ENCODE data around the gene PIGV. TPM values are rescaled to one million over a fixed set of nuclear protein-coding genes. Genes with fewer than 3 reads are reported as not detected.
A peak's percentile ranks its signal among the peaks of the same experiment; 100 is the strongest.

The PIGV gene
- 10 to 100 TPM; 14.0 to 18.1 TPM for total RNA-seq

DNA sequence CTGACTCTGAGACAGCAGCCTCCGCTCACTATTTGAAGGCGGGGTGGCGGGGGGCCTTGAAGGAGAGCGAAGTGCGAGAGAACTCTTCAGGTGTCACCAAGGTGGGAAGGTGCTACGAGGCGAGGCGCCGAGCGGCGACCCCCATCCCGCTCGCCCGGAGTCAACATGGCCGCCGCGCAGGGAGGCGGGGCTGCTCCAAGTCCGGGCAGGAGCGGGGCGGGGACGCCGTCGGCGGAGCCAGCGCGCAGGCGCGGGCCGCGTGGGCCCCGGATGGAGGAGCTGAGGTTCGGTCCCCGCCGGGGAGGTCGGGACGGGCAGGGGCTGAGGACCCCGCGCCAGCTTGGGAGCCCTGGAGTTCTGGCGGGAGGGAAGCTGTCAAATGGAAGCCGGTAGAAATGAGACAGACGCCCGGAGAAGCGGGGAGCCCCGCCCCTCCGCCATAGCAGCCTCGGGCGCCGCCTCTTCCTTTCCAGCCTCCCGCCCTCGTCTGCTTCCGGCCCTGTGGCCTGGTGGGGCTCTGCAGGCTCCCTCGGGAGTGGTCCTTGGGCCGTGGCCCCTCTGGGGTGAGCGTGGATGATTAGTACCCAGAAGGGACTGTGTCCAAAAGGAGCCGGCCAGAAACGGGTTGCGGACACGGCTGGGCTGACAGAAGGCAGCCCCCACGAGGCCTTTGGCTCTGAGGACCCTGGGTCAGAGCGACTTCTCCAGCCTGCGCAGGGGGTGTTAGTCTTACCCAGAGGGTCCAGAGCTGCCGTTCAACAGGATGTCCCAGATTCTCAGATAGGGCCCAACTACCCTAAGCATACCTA lies at the start of gene PIGV:
PIGV (plus strand) TSS at position 245 of the 809 bp plus-strand sequence. CDS start 2,866 bp downstream, outside the sequence.
- peak within 1 kb of the TSS; percentile 91 for H3K4me3 Mint-ChIP-seq
- H3K27me3 Mint-ChIP-seq = no peaks in the 10 kb centered on the region
- peak within 1 kb of the TSS; percentile 100 for H3K27ac Mint-ChIP-seq
- H3K9me3 Mint-ChIP-seq = no peaks in the 10 kb centered on the region
- peak; percentile 57 for ATAC-seq (replicated peaks)
- peaks cover 50% of the 10 kb centered on the region for H3K36me3 Mint-ChIP-seq (ENCODE audit: low read depth)
- H3K4me1 Mint-ChIP-seq = peaks cover 71% of the 10 kb centered on the region

DNA sequence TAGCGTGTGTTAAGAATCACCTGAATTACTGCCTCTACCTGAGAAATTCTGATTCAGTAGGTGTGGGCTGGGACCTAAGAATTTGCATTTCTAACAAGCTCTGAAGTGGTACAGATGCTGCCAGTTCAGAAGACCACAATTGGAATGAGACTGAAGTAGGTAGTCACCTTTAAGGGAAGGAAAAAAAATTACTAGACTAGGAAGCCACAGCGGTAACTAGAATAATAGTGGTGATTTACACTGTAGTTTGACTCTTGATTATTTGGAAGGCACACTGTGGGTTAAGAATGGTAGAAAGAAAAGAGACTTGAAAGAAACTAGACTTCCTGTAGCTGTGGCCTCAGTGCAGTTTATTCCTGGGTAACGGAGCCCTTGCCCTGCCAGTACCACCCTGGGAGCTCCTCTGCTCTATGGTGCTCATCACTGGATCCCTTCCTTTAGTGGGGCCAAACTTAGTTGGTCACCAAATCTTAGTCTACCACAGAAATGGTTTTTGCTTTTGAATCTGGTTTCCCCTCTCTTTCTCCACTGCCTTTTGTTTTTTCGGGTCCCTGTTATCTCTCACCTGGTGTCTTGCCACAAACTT lies 48.3 kb upstream of the PIGV start:
- H3K4me3 Mint-ChIP-seq = peak overlapping the region; percentile 35
- peaks cover 40% of the 10 kb centered on the region for H3K4me1 Mint-ChIP-seq
- H3K36me3 Mint-ChIP-seq (ENCODE audit: low read depth) = peaks cover 86% of the 10 kb centered on the region
- no peaks in the 10 kb centered on the region for H3K27me3 Mint-ChIP-seq
- peak; percentile 70 for ATAC-seq (replicated peaks)
- no peaks in the 10 kb centered on the region for H3K9me3 Mint-ChIP-seq
- peak overlapping the region; percentile 32 for H3K27ac Mint-ChIP-seq

DNA sequence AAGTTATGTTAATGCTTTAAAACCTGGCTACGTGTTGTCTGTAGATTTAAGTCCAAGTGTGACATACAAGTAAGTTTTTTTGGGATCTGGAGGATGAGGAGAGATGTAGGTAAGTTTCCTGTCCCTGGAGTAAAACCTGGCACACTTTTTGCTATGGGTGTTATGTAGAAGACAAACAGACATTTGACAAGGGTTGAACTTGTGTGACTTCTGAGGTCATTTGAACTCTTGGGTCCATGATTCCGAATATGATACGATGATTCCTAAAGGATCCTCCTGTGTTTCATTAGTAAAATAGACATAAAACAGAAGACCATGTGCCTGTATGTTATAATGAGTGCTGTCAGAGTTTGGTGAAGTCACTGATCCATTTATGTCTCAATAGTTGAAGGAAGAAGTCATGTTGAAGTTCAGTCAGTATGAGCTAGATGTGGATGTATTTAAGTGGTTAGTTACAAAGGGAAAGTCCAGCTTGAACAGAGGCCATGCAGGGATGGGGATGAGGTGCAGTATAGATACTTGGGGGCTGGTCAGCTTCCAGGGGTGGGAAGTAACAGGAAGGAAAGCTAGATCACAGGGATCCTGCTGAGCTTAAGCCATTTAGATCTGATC lies 47.6 kb upstream of the PIGV start:
- Mint-ChIP-seq H3K4me3 (peak overlapping the region; percentile 35), H3K9me3 (no peaks in the 10 kb centered on the region), H3K36me3 (ENCODE audit: low read depth) (peaks cover 87% of the 10 kb centered on the region), H3K27ac (peak overlapping the region; percentile 32), H3K27me3 (no peaks in the 10 kb centered on the region), H3K4me1 (peaks cover 47% of the 10 kb centered on the region)
- no peak for ATAC-seq (replicated peaks)

DNA sequence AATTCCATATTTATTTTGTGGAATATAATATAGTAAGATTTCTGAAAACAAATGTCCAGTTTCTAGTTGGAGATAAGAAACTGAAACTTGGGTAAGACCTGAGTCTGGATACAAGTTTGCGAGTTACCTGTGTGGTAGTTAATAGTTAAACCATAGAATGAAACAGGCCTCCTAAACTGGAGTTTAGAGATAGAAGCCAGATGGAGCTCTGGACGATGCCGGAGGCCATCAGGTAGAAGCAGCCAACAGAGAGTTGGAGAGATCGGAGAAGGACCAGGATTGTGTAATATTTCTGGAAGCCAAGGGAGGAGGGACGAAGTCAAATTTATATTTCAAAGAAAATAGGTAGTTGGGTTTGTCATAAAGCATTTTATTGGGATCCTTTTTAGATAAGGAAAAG lies 46.8 kb upstream of the PIGV start:
- no peak for ATAC-seq (replicated peaks)
- Mint-ChIP-seq H3K27me3 (no peaks in the 10 kb centered on the region), H3K9me3 (no peaks in the 10 kb centered on the region), H3K4me1 (peaks cover 42% of the 10 kb centered on the region), H3K36me3 (ENCODE audit: low read depth) (peaks cover 87% of the 10 kb centered on the region), H3K27ac (no peak overlapping the region), H3K4me3 (no peak overlapping the region)

DNA sequence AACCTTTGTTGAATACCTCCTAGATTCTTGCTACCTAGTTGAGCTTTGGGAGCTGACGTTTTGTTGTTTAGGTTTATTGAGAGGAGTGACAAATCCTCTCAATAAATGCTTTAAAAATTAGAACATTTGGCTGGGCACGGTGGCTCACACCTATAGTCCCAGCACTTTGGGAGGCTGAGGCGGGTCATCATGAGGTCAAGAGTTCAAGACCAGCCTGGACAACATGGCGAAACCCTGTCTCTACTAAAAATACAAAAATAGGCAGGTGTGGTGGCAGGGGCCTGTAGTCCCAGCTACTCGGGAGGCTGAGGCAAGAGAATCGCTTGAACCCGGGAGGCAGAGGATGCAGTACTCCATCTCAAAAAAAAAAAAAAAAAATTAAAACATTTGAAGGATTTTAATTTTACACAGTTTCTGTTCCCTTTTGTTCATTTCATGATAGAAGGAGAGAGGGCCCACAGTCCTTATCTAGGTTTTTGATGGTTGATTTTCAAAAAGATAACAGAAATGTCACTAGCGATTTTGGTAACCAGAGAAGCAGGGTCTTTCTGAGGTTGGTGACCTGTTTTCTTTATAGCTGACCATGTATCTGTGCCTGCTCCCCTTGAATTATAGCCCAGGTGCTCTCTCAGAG lies 44.2 kb upstream of the PIGV start:
- Mint-ChIP-seq H3K4me3 (peak overlapping the region; percentile 84), H3K4me1 (peaks cover 53% of the 10 kb centered on the region), H3K36me3 (ENCODE audit: low read depth) (peaks cover 92% of the 10 kb centered on the region), H3K27ac (peak overlapping the region; percentile 90), H3K9me3 (no peaks in the 10 kb centered on the region), H3K27me3 (no peaks in the 10 kb centered on the region)
- no peak for ATAC-seq (replicated peaks)

DNA sequence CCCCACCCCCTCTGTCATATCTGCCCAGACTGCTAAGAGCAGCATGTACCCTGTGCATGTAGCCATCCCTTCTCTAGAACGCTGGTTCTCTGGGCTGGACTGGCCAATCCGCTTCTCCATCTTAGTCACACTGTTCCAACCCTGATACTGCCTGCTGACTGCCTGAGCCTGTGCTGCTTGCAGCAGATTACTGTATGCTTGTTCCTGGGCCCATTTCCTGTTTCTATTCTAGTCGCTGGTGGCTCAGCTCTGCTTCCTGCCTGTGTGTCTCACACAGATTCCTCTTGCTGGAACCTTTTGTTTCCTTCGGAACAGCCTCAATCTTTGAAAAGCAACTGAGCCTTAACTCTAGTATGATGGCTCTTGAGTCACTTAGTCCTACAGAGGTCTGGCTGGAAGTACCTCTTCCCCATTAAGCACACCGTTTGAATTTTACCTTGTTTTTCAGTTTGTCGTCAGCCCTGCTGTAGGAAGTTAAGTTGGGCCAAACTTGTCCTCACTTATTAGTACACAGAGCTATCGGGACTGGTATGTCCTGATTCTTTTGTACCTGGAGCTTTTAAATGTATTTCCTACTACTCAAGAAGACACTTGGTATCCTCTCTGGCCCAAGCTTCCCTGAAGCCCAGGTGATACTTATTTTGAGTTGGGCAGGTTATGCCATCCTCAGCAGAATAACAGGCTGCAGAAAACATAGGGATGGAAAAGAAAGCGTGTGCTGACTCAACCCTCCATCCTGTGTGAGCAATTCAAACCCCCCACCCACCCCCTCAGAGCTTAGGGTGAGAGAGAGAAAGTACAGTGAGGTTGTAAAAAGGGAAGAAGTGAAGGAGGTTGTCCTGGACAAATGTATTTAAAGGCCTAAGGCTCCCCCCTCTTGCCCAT lies 43.4 kb upstream of the PIGV start:
- H3K4me1 Mint-ChIP-seq = peaks cover 49% of the 10 kb centered on the region
- peak; percentile 88 for ATAC-seq (replicated peaks)
- peak overlapping the region; percentile 90 for H3K27ac Mint-ChIP-seq
- H3K4me3 Mint-ChIP-seq = peak overlapping the region; percentile 84
- H3K27me3 Mint-ChIP-seq = no peaks in the 10 kb centered on the region
- H3K9me3 Mint-ChIP-seq = no peaks in the 10 kb centered on the region
- peaks cover 92% of the 10 kb centered on the region for H3K36me3 Mint-ChIP-seq (ENCODE audit: low read depth)

DNA sequence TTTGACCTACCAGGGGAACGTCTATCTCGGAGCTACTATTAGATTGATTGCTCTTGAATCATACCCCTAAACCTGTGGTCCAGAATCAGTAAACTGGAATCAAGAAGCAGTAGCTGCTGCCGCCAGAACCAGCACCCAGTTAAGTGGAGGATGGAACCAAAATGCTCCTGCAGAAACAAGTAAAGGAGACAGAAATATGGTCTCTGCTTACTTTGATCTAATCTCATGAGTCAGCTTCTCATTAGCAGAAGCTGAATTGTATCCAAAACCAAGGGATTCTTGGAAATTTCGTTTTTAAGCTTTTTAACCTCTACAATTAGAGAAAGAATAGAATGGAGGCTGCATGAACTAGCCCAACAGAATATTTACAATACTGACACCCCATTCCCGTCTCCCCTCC lies 42.6 kb upstream of the PIGV start:
- Mint-ChIP-seq H3K9me3 (no peaks in the 10 kb centered on the region), H3K4me3 (peak overlapping the region; percentile 84), H3K27me3 (no peaks in the 10 kb centered on the region), H3K4me1 (peaks cover 50% of the 10 kb centered on the region), H3K36me3 (ENCODE audit: low read depth) (peaks cover 92% of the 10 kb centered on the region), H3K27ac (peak overlapping the region; percentile 90)
- no peak for ATAC-seq (replicated peaks)

DNA sequence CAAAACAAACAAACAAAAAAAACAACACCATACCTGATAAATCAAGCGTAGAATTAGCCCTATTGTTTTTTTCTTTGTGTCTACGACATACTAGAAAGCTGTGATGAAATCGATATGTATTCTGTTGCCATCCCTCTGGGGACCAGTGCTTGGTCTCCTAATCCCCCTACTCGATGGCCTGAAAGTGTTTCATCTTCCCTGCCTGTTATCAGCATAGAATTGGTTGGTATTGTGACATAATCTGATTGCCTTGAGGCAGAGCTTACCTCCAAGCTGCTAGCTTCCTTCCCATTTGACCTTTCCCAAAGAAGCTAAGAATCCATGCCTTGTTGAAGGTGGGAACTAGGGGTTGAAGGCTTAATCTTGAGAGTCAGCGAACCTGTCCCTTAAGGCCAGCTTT lies 40.7 kb upstream of the PIGV start:
- ATAC-seq (replicated peaks) = no peak
- H3K27ac Mint-ChIP-seq = peak overlapping the region; percentile 30
- peaks cover 92% of the 10 kb centered on the region for H3K36me3 Mint-ChIP-seq (ENCODE audit: low read depth)
- H3K4me1 Mint-ChIP-seq = peaks cover 51% of the 10 kb centered on the region
- no peaks in the 10 kb centered on the region for H3K9me3 Mint-ChIP-seq
- H3K4me3 Mint-ChIP-seq = no peak overlapping the region
- H3K27me3 Mint-ChIP-seq = no peaks in the 10 kb centered on the region

DNA sequence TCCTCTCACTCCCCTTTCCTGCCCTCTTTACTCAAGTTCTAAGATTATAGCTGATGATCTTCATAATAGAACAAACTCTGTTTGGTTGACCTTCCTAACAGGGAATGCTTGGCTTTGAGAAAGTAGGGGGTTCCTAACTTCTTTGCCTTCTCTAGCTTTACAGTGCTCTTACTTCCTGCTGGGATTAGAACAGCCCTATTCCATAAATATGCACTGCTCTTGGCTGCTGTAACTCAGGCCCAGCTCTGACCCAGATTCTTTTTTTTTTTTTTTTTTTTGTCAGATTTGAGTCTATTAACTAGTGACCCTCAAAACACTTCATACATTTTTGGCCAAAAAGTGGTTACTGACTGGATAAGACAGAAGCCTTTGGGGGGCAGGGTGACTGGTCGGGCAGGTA lies 39.4 kb upstream of the PIGV start:
- ATAC-seq (replicated peaks) = no peak
- Mint-ChIP-seq H3K36me3 (ENCODE audit: low read depth) (peaks cover 94% of the 10 kb centered on the region), H3K27me3 (no peaks in the 10 kb centered on the region), H3K27ac (peak overlapping the region; percentile 74), H3K4me3 (no peak overlapping the region), H3K4me1 (peaks cover 58% of the 10 kb centered on the region), H3K9me3 (no peaks in the 10 kb centered on the region)

DNA sequence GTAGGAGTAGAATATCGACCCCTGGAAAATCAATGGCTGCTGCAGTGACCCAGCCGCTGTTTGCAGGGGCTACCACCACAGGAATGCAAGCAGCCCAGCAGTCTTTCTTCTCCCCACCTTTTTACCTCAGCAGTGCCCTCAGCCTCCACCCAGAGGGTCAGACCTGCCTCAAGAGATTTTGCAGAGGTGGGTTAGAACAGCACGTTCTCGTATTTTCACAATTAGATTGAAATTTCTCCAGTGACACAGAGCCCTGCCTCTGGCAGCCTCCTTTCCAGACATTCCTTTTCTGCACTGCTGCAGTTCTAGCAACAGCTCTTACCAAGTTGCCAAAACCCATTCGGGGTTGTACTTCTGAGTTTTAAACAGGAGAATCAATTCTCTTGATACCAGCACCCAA lies 38.3 kb upstream of the PIGV start:
- peak overlapping the region; percentile 78 for H3K27ac Mint-ChIP-seq
- H3K4me1 Mint-ChIP-seq = peaks cover 52% of the 10 kb centered on the region
- H3K27me3 Mint-ChIP-seq = no peaks in the 10 kb centered on the region
- H3K36me3 Mint-ChIP-seq (ENCODE audit: low read depth) = peaks cover 97% of the 10 kb centered on the region
- no peak overlapping the region for H3K4me3 Mint-ChIP-seq
- ATAC-seq (replicated peaks) = no peak
- H3K9me3 Mint-ChIP-seq = no peaks in the 10 kb centered on the region

DNA sequence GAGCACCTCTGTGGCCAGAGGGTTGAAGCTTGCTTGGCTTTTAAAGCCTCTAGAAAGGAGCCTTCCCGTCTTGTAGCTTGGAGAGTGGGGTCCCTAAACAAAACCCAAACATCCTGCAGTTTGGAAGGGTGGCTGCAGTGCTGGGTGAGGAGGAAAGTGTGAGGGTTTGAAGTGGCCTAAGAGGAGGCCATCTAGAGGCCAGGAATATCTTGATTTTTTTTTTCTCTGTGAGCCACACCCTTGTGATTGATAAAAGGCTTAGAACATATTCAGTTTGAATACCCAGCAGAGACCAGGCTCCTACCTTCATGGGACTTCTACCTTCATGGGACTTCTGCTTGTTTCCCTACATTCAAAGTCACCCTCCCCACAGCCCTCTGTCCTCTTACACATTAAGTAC lies 37.3 kb upstream of the PIGV start:
- H3K4me1 Mint-ChIP-seq = peaks cover 45% of the 10 kb centered on the region
- no peaks in the 10 kb centered on the region for H3K27me3 Mint-ChIP-seq
- H3K4me3 Mint-ChIP-seq = no peak overlapping the region
- H3K27ac Mint-ChIP-seq = peak overlapping the region; percentile 78
- H3K9me3 Mint-ChIP-seq = no peaks in the 10 kb centered on the region
- ATAC-seq (replicated peaks) = no peak
- peaks cover 95% of the 10 kb centered on the region for H3K36me3 Mint-ChIP-seq (ENCODE audit: low read depth)

DNA sequence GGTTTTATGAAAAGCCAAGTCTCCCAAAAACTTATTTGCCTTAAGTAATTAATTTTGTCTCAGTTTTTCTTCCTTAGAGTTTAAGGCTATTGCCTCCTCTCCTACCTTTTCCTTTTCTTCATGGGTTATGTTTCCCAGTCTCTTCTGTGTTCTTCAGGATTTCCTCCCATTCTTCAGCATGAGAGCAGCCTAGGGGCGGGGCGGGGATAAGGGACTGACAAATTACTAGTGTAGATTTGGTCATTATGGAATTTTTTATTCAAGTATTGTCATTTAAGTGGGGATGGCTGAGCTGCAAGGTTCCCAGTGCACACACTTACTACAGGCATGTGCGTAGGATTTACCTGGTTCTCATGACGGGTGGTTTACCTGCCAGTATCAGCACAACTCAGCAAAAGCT lies 35.2 kb upstream of the PIGV start:
- no peaks in the 10 kb centered on the region for H3K27me3 Mint-ChIP-seq
- H3K4me1 Mint-ChIP-seq = peaks cover 40% of the 10 kb centered on the region
- H3K36me3 Mint-ChIP-seq (ENCODE audit: low read depth) = peaks cover 89% of the 10 kb centered on the region
- H3K4me3 Mint-ChIP-seq = no peak overlapping the region
- H3K27ac Mint-ChIP-seq = peak overlapping the region; percentile 57
- ATAC-seq (replicated peaks) = no peak
- H3K9me3 Mint-ChIP-seq = no peaks in the 10 kb centered on the region

DNA sequence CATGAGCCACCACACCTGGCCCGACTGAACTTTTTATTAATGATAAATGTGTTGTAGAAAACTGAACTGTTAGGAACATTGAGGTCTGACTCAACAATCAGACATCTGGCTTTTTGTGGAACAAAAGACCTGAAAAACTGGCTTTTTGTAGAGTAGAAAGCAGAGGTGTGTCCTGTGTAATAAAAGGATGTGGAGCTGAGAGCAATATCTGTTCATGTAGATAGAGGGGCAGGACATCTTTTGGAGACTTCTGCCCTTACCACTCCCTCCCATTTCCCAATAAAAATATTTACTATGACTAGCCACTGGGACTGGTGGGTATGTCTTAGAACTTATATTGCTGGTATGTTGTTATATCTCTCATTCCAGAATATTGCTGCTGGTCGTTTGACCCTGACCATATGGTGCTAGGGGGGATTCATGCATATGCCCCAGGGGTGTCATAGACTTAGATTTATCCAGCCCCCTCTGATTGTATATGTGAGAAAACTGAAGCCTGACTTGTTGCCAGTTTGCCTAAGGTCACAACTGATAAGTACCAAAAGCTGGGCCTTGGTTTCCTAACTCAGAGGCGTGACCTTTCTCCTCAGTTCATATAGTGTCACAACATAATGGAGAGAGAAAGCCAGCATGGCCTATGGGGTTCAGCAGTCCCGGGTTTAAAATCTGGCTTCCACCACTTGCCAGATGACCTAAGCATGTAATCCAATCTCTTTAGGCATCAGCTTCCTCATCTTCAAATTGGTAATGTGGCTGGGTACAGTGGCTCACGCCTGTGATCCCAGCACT lies 33.5 kb upstream of the PIGV start:
- H3K36me3 Mint-ChIP-seq (ENCODE audit: low read depth) = peaks cover 90% of the 10 kb centered on the region
- no peak overlapping the region for H3K27ac Mint-ChIP-seq
- no peaks in the 10 kb centered on the region for H3K27me3 Mint-ChIP-seq
- no peak overlapping the region for H3K4me3 Mint-ChIP-seq
- peaks cover 37% of the 10 kb centered on the region for H3K4me1 Mint-ChIP-seq
- no peaks in the 10 kb centered on the region for H3K9me3 Mint-ChIP-seq
- ATAC-seq (replicated peaks) = no peak
